Left ventricle myocardium inferior (tissue), 1 donor: ENCODE measurements around the gene WASHC4. TPM values are rescaled to one million over a fixed set of nuclear protein-coding genes. Genes with fewer than 3 reads are reported as not detected.

Experiments used
- DNase-seq: peaks from one replicate; pipeline ENCODE4 v3.0.0-alpha.2; 2020
- H3K27ac ChIP-seq: fragments of 200-600 bp; replicated peaks from 2 replicates; pipeline ENCODE4 v1.8.0; 2021
- H3K27me3 ChIP-seq: fragments of 200-600 bp; 2 replicates; pipeline ENCODE4 v1.8.0; 2021; ENCODE audit warnings: low read depth
- H3K36me3 ChIP-seq: fragments of 200-600 bp; 2 replicates; pipeline ENCODE4 v1.8.0; 2021
- H3K4me1 ChIP-seq: fragments of 200-600 bp; 2 replicates; pipeline ENCODE4 v1.8.0; 2021
- H3K4me3 ChIP-seq: fragments of 200-600 bp; 2 replicates; pipeline ENCODE4 v1.8.0; 2021; ENCODE audit warnings: mild to moderate bottlenecking, moderate library complexity
- H3K9me3 ChIP-seq: fragments of 200-600 bp; replicated peaks from 2 replicates; pipeline ENCODE4 v1.8.0; 2021
- intact Hi-C: fragments of 100-400 bp; cut with micrococcal nuclease; formaldehyde crosslinking; loops from one replicate; pipeline ENCODE4 v1.11.0; 2022
- total RNA-seq: library from RNA; stranded (reverse); fragmentation: NEBNext Ultra II Directional; extraction: Animal tissue kit (Norgen Biotek cat#: 25700); gene quantifications from one replicate; pipeline ENCODE4 v1.2.1, GENCODE V29; 2021
- TF ChIP-seq, protein P1 (sequence below): fragments of 200-600 bp; IDR thresholded peaks from 2 replicates; pipeline ENCODE4 v1.8.0; 2021; ENCODE audit warnings: antibody characterized with exemption, mild to moderate bottlenecking, borderline replicate concordance
- donor health status: DM: no; HTN: yes; CAD: no; lungs with severe emphysema.

WASHC4 gene
- total RNA-seq, 1 donor from 2014 or later = 23.5 TPM

DNA sequence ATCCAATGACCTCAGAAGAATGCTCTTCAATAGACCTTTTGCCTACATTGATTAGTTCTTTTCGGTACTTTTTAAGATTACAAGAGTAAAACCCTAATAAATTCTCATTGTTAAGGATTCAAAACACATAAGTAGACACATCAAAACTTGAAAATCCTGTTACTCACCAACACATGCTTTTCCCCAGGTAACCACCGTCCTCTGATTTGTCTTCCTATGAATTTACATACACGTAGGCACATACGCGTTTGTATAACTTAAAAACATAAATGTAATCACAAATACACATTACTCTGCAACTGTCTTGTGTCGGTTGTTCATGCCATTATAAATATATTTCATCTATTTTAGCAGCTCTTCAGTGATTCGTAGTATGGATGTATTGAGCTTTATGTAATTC is 910 bp upstream of the WASHC4 start:
- Histone ChIP-seq H3K4me1 (peaks cover 46% of the 10 kb centered on the region), H3K9me3 (no peaks in the 10 kb centered on the region), H3K36me3 (peaks cover 1% of the 10 kb centered on the region), H3K27me3 (no peaks in the 10 kb centered on the region), H3K27ac (peak overlapping the region; percentile 98), H3K4me3 (peak overlapping the region; percentile 90)
- DNase-seq = no peak
- intact Hi-C loops = no loop called here
- TF ChIP-seq, protein P1, sequence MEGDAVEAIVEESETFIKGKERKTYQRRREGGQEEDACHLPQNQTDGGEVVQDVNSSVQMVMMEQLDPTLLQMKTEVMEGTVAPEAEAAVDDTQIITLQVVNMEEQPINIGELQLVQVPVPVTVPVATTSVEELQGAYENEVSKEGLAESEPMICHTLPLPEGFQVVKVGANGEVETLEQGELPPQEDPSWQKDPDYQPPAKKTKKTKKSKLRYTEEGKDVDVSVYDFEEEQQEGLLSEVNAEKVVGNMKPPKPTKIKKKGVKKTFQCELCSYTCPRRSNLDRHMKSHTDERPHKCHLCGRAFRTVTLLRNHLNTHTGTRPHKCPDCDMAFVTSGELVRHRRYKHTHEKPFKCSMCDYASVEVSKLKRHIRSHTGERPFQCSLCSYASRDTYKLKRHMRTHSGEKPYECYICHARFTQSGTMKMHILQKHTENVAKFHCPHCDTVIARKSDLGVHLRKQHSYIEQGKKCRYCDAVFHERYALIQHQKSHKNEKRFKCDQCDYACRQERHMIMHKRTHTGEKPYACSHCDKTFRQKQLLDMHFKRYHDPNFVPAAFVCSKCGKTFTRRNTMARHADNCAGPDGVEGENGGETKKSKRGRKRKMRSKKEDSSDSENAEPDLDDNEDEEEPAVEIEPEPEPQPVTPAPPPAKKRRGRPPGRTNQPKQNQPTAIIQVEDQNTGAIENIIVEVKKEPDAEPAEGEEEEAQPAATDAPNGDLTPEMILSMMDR = no peak

DNA sequence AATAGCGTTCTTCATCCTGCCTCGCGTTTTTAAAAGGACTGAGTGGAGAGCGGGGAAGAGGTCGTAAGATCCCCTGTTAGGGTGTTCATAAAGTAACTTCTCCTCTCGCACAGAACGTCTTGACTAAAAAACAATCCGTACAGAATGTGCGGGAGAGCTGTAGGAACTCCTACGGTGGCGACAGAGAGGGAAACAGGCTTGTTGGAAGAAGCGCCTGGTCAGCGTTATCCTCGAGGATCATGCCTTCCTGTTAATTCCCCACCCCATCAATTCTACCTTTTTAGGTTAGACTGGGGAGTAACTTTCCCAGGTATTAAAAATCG is 399 bp upstream of the WASHC4 start:
- intact Hi-C loops = no loop called here
- H3K36me3 ChIP-seq = peaks cover 7% of the 10 kb centered on the region
- TF ChIP-seq, protein P1 = no peak
- DNase-seq = no peak
- no peaks in the 10 kb centered on the region for H3K9me3 ChIP-seq
- H3K27me3 ChIP-seq = no peaks in the 10 kb centered on the region
- peak overlapping the region; percentile 90 for H3K4me3 ChIP-seq
- peaks cover 51% of the 10 kb centered on the region for H3K4me1 ChIP-seq
- H3K27ac ChIP-seq = peak overlapping the region; percentile 98

DNA sequence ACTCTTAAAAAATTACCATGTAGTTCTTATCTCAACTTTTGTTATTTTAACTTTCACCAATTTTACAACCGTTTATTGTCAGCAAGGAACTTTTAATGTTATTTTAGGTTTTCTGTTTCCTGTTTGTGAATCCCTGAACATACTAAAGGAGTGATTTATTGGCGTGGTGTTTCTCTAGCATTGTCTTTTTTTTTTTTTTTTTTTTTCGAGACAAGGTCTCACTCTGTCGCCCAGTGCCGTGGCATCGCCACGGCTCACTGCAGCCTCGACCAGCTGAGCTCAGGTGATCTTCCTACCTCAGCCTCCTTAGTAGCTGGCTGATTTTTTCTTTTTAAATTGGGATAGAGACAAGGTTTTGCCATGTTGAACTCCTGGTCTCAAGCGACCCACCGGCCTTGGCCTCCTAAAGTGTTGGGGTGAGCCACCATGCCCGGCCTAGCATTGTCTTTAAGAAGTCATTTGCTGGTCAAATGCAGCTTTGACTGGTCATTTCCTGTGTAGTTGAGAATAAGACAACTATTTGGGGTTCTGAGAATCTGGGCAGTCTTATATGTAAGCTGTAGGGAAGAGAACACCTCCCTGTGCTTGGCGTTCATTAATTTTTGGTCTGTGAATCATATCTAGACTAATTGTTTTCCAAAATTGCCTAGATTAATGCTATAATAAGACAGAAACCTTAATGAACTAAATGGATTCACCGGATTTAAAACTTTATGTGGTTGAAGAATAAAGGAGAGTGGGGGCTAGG is 2.1 kb downstream of the WASHC4 start:
- H3K27ac ChIP-seq = peak overlapping the region; percentile 98
- intact Hi-C loops = no loop called here
- H3K27me3 ChIP-seq = no peaks in the 10 kb centered on the region
- H3K4me1 ChIP-seq = peaks cover 76% of the 10 kb centered on the region
- TF ChIP-seq, protein P1 = no peak
- H3K36me3 ChIP-seq = peaks cover 25% of the 10 kb centered on the region
- no peak for DNase-seq
- peak overlapping the region; percentile 90 for H3K4me3 ChIP-seq
- no peaks in the 10 kb centered on the region for H3K9me3 ChIP-seq

DNA sequence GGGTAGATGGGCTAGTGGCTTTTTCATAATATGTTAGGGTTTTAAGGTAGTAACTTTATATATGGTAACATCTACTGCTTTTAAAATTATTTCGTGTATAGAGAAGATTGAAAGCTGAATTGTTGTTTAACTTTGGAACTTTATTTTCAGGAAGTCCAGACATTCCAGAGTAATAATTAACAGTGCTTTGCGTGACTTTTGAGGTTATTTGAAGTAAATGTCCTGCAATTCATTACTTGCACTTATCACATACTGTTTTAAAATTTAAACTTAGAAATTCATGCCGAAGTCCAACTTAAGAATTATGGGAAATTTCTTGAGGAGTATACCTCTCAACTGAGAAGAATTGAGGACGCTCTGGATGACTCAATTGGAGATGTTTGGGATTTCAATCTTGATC is 3.3 kb downstream of the WASHC4 start:
- Histone ChIP-seq H3K27me3 (no peaks in the 10 kb centered on the region), H3K4me3 (peak overlapping the region; percentile 90), H3K36me3 (peaks cover 35% of the 10 kb centered on the region), H3K27ac (peak overlapping the region; percentile 98), H3K9me3 (no peaks in the 10 kb centered on the region), H3K4me1 (peaks cover 77% of the 10 kb centered on the region)
- TF ChIP-seq, protein P1 = no peak
- intact Hi-C loops = no loop called here
- no peak for DNase-seq

DNA sequence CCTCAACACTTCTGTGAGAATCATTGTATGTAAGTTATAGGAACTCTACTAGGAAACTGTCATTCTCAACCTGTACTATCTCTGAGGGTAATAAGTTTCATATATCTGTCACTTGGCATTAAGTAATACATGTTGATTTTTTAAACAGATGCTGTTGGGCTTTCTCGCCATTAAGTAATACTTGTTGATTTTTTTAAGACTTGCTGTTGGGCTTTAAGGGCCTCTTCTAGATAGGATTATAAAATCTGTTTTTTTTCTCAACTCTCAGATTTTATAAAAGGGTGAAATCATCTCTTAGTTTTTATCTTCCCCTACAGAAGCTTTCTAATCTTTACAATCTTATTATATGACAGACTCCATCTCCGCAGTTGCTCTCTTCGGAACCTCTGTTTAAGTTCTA is 5.6 kb downstream of the WASHC4 start:
- H3K9me3 ChIP-seq = no peaks in the 10 kb centered on the region
- peaks cover 57% of the 10 kb centered on the region for H3K36me3 ChIP-seq
- intact Hi-C loops = no loop called here
- no peak overlapping the region for H3K4me3 ChIP-seq
- peaks cover 67% of the 10 kb centered on the region for H3K4me1 ChIP-seq
- TF ChIP-seq, protein P1 = no peak
- no peaks in the 10 kb centered on the region for H3K27me3 ChIP-seq
- no peak for DNase-seq
- no peak overlapping the region for H3K27ac ChIP-seq
